CD4-positive, alpha-beta T cell treated with Interleukin-15 for 1 hour (primary cell): ENCODE results near the gene KAT14.
"Not testable (repeated sequence)": the region's sequence is repeated elsewhere in the genome, so short reads cannot be mapped to it uniquely, and the experiment has no call there.

Source experiments
- DNase-seq: peaks from one replicate; pipeline ENCODE4 v3.0.0-alpha.2; 2020

Gene KAT14

DNA sequence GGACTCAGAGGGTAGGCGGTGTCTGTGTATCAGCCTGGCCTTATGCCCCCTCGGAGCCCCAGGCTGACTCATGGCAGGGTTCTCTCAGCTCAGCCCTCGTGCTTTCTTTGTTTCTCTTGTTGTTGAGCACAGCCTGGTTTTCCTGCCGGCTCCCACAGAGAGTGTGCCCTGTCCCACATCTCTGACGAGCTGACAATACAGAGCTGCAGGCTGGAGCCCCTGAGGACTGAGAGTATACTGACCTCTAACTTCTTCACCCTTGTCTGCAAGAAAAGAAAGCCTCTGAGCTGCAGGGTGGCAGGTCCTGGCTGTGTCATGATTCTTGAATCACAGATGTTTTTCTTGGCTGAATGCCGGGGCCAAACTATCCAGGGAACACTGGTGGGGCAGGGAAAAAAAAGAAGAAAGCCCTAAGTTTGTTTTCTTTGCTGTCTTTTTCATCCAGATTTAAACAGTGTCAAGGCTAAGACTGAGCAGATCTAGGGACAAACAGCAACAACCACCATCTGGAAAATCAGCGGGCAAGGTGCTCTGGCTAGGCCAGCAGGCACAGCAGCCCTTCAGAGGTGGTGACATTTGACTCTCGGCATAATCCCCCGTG, 87.4 kb downstream of the KAT14 start:
- DNase-seq, result no peak

- no peak for DNase-seq
These were observed 88.0 kb downstream of the KAT14 start for GRCh38 chr20:18225632-18226031.

DNA sequence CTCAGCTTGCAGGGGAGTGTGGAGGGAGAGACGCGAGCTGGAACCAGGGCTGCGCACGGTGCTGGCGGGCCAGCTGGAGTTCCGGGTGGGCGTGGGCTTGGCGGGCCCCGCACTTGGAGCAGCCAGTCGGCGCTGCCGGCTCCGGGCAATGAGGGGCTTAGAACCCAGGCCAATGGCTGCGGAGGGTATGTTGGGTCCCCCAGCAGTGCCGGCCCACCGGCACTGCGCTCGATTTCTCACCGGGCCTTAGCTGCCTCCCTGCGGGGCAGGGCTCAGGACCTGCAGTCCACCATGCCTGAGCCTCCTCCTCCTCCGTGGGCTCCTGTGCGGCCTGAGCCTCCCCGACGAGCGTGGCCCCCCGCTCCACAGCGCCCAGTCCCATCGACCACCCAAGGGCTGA, 89.1 kb downstream of the KAT14 start:
- DNase-seq, result not testable (repeated sequence)

DNA sequence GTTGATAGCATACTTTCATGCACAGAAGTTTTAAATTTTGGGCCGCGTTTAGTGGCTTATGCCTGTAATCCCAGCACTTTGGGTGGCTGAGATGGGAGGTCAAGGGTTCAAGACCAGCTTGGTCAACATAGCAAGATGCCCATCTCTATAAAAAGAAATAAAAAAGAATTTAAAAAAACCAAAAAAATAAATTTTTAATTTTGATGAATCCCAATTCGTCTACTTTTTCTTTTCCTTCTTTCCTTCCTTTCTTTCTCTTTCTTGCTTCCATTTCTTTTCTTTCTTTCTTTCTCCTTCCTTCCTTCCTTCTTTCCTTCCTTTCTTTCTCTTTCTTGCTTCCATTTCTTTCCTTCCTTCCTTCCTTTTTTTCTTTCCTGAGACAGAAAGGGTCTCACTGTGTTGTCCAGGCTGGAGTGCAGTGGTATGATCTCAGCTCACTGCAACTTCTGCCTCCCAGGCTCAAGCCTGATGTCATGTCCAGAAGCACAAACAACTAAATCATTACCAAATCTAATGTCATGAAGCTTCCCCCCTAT, 95.8 kb downstream of the KAT14 start:
- DNase-seq, result no peak
